Heart left ventricle (tissue), 16 donors: Measurements from ENCODE around the gene TUBA4A. TPM values are rescaled to one million over a fixed set of nuclear protein-coding genes. Genes with fewer than 3 reads are reported as not detected.
A peak's percentile ranks its signal among the peaks of the same experiment; 100 is the strongest.

Experiments
- ATAC-seq, 4 donors: fragments of 200-7000 bp; cut with Tn5 transposase; one replicate each; pipeline ENCODE4 v1.9.1; 2020 to 2022; ENCODE audit warnings: moderate library complexity in 4 of 4, mild to moderate bottlenecking in 3 of 4, moderate number of reproducible peaks in 1 of 4
- DNase-seq, 5 donors: peaks; one replicate each; pipeline ENCODE4 v3.0.0-alpha.2; 2020
- H3K27ac ChIP-seq, 12 donors: fragments of 200-600 bp; sonication (generic) in 4 of 12; one replicate each; pipeline versions ENCODE4 v1.5.0 to v1.8.0; 2016 to 2022; ENCODE audit warnings: mild to moderate bottlenecking in 2 of 12
- H3K27me3 ChIP-seq, 9 donors: fragments of 200-600 bp; sonication (generic) in 2 of 9; one replicate each; pipeline versions ENCODE4 v1.5.1 to v1.8.0; 2016 to 2022; ENCODE audit warnings: mild to moderate bottlenecking in 3 of 9
- H3K36me3 ChIP-seq, 9 donors: fragments of 200-600 bp; sonication (generic) in 2 of 9; one replicate each; pipeline versions ENCODE4 v1.5.0 to v1.8.0; 2018 to 2022; ENCODE audit warnings: mild to moderate bottlenecking in 2 of 9
- H3K4me1 ChIP-seq, 12 donors: fragments of 200-600 bp; sonication (generic) in 4 of 12; one replicate each; pipeline versions ENCODE4 v1.5.0 to v1.8.0; 2016 to 2022; ENCODE audit warnings: mild to moderate bottlenecking in 3 of 12
- H3K4me3 ChIP-seq, 12 donors: fragments of 200-600 bp; sonication (generic) in 4 of 12; one replicate each; pipeline versions ENCODE4 v1.5.0 to v1.8.0; 2017 to 2022; ENCODE audit warnings: mild to moderate bottlenecking in 9 of 12, moderate library complexity in 4 of 12
- H3K9me3 ChIP-seq, 12 donors: fragments of 200-600 bp; sonication (generic) in 4 of 12; one replicate each; pipeline versions ENCODE4 v1.5.0 to v1.8.0; 2016 to 2022; ENCODE audit warnings: mild to moderate bottlenecking in 1 of 12
- CTCF ChIP-seq, 12 donors: fragments of 200-600 bp; sonication (generic) in 4 of 12; IDR thresholded peaks; one replicate each; pipeline versions ENCODE4 v1.5.0 to v1.8.0; 2018 to 2022; ENCODE audit warnings: antibody characterized with exemption in 12 of 12, mild to moderate bottlenecking in 5 of 12
- POLR2A ChIP-seq, 2 donors: fragments of 450-650 bp; IDR thresholded peaks; one replicate each; pipeline ENCODE4 v1.6.1; 2017; ENCODE audit warnings: antibody characterized with exemption in 2 of 2, mild to moderate bottlenecking in 2 of 2, moderate library complexity in 2 of 2
- WGBS, 4 donors: extraction: QIAGEN DNeasy Blood & Tissue Kit in 2 of 4; methylation state at CpG; one replicate each; pipeline versions ENCODE4 v1.1.5 to v1.1.7; 2013 to 2018; 5-methylcytosine and 5-hydroxymethylcytosine counted together
- intact Hi-C, 10 donors: fragments of 100-400 bp; cut with DNase I; formaldehyde crosslinking; loops; one replicate each; pipeline versions ENCODE4 v1.11.1 to v1.14.2; 2022
- polyA plus RNA-seq, 2 donors: library from polyadenylated mRNA; stranded (reverse); fragments of 200-250 nt; gene quantifications; one replicate each; pipeline ENCODE4 v1.2.3, GENCODE V29; 2013
- total RNA-seq, 9 donors: library from RNA; depleted of rRNA in 2 of 9; stranded (reverse); fragments of >200 nt in 2 of 9; fragmentation: NEBNext Ultra II Directional in 3 of 9; extraction: Animal tissue kit (Norgen Biotek cat#: 25700) in 3 of 9; gene quantifications; one replicate each; pipeline versions ENCODE4 v1.1.0 to v1.2.4, GENCODE V29; 2016 to 2023
- donor health status: ischemic (EF 13 %, LVEDD 7.1; RV severe dilation, severe dysfunction).
- donor health status: healthy with polysubstance abuse.
- donor health status: DM: no; HTN: yes; CAD: no.
- donor health status: DM: no; HTN: no; CAD: no.
- donor health status: ischemic (EF 25% LVEDD 6.9; RV normal size, moderate dysfunction).
- donor health status: ischemic (EF 25% LVEDD 5.7; RV mildly dilated, moderate dysfunction).
- donor health status: healthy.
- donor health status: DM: yes; HTN: yes; CAD: no.
- donor health status: ischemic (EF 35%, LVEDD 5.7; RV mildly dilated, moderate dysfunction).
- donor health status: nonischemic (EF 11% LVEDD 7.7; RV severe dilation, severe dysfunction).
- donor health status: DM: yes; HTN: yes; CAD: no.
- donor health status: PGD.
- donor health status: ischemic (EF 29% LVEDD 5.4; RV normal size, mild dysfunction).
- donor health status: nonischemic (EF 23%, LVEDD 6.1; RV moderate dilation, normal function).

Gene TUBA4A
- total and polyA plus RNA-seq, 11 donors, result 137 to 381 (median 193) TPM

DNA sequence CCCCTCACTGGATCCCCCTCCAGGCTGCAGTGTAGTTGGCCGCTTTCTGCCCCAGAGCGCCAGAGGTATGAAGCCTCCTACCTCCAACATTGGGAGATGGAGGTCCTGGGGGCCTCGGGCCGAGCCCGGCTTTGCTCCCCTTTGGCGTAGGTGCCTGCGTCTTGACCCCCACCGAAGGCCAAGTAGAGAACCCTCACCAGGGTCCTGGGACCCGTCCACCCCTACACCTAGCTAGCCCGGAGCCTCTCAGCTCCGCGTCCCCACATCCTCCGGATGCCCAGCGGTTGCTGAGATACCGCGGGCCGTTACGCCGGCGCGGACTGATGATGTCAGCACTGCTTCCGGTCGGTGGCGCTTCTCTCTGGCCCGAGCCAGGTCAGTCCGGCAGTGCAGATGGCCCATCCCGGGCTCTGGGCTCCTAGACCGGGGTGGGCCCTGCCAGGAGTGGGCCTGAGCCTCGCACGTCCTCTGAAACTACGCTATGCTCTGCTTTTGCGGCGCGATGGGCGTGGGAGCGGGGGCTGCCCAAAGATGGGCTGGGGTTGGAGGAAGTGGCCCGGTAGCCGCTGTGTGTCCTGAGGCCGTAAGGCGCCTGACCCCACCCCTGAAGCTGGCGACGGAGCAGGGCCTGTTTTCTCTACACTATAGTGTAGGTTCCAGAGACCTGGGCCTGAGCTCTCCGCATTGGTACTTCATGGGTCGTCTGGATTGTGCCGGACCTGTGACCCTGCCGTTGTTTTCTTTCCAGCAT, 8.4 kb downstream of the TUBA4A start, which contains the start of the genes GLB1L and STK16:
TSS of gene GLB1L (minus strand) at position 297 of the 751 bp plus-strand sequence. CDS start 1,871 bp downstream, outside the sequence.
TSS of gene STK16 (plus strand) at position 332 of the 751 bp plus-strand sequence. CDS start 521 bp downstream, outside the sequence.
- Histone ChIP-seq H3K4me3 (peak within 1 kb of the TSS; percentile 67 to 95 (median 84)), H3K27ac (peak within 1 kb of the TSS; percentile 77 to 98 (median 93)), H3K36me3 (peaks cover 0 to 30% (median 20%) of the 10 kb centered on the region in 9 donors), H3K27me3 (no peaks in the 10 kb centered on the region), H3K4me1 (peaks cover 6 to 54% (median 33%) of the 10 kb centered on the region in 12 donors), H3K9me3 (no peaks in the 10 kb centered on the region)
- peak in 1 of 2 donors; percentile 80 for TF ChIP-seq POLR2A (IDR thresholded peaks at IDR 0.05)
- no peak for TF ChIP-seq CTCF (IDR thresholded peaks at IDR 0.05)
- DNase-seq (peak; percentile 94 to 97 (median 95)), ATAC-seq (peak; percentile 85 to 95 (median 95))
- 0 to 1% (median 0%) methylated on average over 23 to 46 of the region's 46 CpGs for WGBS, 4 donors
- intact Hi-C loops, result loop anchor here in 4 of 10 donors (1.0 to 10.0 kb wide), 4 partner anchors 16 to 49 kb away; partner anchors contain the start of genes ANKZF1 (in 1 of the 4), ATG9A (in 1 of the 4) and DNAJB2 (in 1 of the 4)

DNA sequence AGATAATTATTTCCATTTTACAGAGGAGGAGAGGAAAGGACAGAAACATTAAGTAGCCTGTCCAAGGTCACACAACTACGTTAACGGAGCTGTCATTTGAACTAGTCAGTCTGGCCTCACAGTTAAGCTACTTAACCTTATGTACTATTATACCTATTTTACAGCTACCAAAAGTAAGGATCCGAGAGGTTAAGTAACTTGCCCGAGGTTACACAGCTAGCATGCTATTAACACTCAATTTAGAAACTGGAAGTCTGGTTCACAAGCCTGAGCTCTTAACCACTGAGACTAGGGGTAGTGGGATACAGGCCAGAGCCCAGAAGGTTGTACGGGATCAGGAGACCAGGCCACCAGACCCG, 8.9 kb downstream of the TUBA4A start:
- WGBS, 4 donors, result 31 to 46% (median 43%) methylated on average over 6 of the region's 6 CpGs
- intact Hi-C loops, result loop anchor here in 4 of 10 donors (1.0 to 10.0 kb wide), 4 partner anchors 15 to 50 kb away; partner anchors contain the start of genes ANKZF1 (in 1 of the 4), ATG9A (in 1 of the 4) and DNAJB2 (in 1 of the 4)
- Histone ChIP-seq H3K27me3 (no peaks in the 10 kb centered on the region), H3K4me1 (peaks cover 5 to 49% (median 27%) of the 10 kb centered on the region in 12 donors), H3K9me3 (no peaks in the 10 kb centered on the region), H3K27ac (peak overlapping the region; percentile 77 to 98 (median 93)), H3K36me3 (peaks cover 0 to 26% (median 17%) of the 10 kb centered on the region in 9 donors), H3K4me3 (peak overlapping the region; percentile 67 to 95 (median 84))
- ATAC-seq (no peak), DNase-seq (no peak)
- no peak for TF ChIP-seq CTCF (IDR thresholded peaks at IDR 0.05)
- no peak for TF ChIP-seq POLR2A (IDR thresholded peaks at IDR 0.05)

GRCh38 chr2:219243291-219243761, 10.4 kb downstream of the TUBA4A start:
- peak overlapping the region in 6 of 12 donors; percentile 12 to 49 (median 30) for H3K4me3 ChIP-seq
- peaks cover 0 to 30% (median 21%) of the 10 kb centered on the region in 9 donors for H3K36me3 ChIP-seq
- no peak for TF ChIP-seq CTCF (IDR thresholded peaks at IDR 0.05)
- TF ChIP-seq POLR2A (IDR thresholded peaks at IDR 0.05), result no peak
- no peaks in the 10 kb centered on the region for H3K9me3 ChIP-seq
- no peaks in the 10 kb centered on the region for H3K27me3 ChIP-seq
- 38 to 48% (median 46%) methylated on average over 28 of the region's 28 CpGs for WGBS, 4 donors
- intact Hi-C loops, result loop anchor here in 1 of 10 donors (10.0 kb wide), 1 partner anchor 51 kb away; no protein-coding TSS in a partner anchor
- peaks cover 0 to 34% (median 15%) of the 10 kb centered on the region in 12 donors for H3K4me1 ChIP-seq
- H3K27ac ChIP-seq, result peak overlapping the region in 1 of 12 donors; percentile 4
- ATAC-seq (no peak), DNase-seq (peak in 2 of 5 donors; percentile 40 to 43)

DNA sequence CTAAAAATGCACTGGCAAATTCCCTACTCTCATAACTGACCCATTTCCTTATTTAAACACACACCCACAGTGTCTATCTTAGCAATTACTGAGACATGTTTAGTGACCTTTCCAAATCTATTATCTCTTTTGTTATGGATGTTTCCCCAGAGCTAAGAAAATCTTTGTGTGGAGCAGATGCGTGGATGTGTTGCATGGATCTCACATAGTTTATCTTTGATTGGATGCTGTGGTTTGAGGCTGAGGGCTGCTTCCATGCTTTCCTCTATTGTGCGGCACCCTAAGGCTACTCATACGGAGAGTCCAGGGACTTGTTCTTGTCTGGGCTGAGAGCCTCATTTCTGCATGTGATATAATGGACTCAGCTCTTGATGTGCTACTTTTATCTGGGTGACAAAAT, 19.4 kb downstream of the TUBA4A start:
- ATAC-seq (no peak), DNase-seq (no peak)
- intact Hi-C loops, result loop anchor here in 1 of 10 donors (10.0 kb wide), 1 partner anchor 60 kb away; no protein-coding TSS in a partner anchor
- H3K4me1 ChIP-seq, result peaks cover 0 to 22% (median 11%) of the 10 kb centered on the region in 12 donors
- no peaks in the 10 kb centered on the region for H3K27me3 ChIP-seq
- peaks cover 0 to 80% (median 73%) of the 10 kb centered on the region in 9 donors for H3K36me3 ChIP-seq
- no peak overlapping the region for H3K27ac ChIP-seq
- H3K4me3 ChIP-seq, result no peak overlapping the region
- TF ChIP-seq CTCF (IDR thresholded peaks at IDR 0.05) (no peak), POLR2A (IDR thresholded peaks at IDR 0.05) (no peak)
- H3K9me3 ChIP-seq, result no peaks in the 10 kb centered on the region
- WGBS, 4 donors, result 71 to 93% (median 84%) methylated on average over 3 of the region's 3 CpGs
